ENCODE measurements around the gene MGAT5B. TPM values are rescaled to one million over a fixed set of nuclear protein-coding genes. Genes with fewer than 3 reads are reported as not detected.

The MGAT5B gene
- total and polyA plus RNA-seq, 9 of the 15 experiments (the other 6 are each of a cell fraction or from before 2014, with no cell fraction given) = 0.09 to 0.43 (median 0.18) TPM; not detected in 4

GRCh38 chr17:76924345-76925342, 56.4 kb downstream of the MGAT5B start:
- no peak overlapping the region for H3K27ac ChIP-seq (ENCODE audit: extremely low read depth, low read depth, low read length)
- H3K9ac ChIP-seq (ENCODE audit: insufficient read depth in 1 of 2, low read depth in 2 of 2, low read length in 2 of 2) = no peak overlapping the region
- no peaks in the 10 kb centered on the region for H3K4me1 ChIP-seq (replicated peaks in 1 of 2; ENCODE audit: control insufficient read depth in 2 of 2, insufficient read depth in 2 of 2, low read length in 2 of 2)
- POLR2A ChIA-PET = interaction anchor here (0.8 to 1.3 kb wide), 2 partner anchors 10 to 325 kb away, joined by 3 read pairs; no protein-coding TSS in a partner anchor
- no peak for ATAC-seq
- 49% methylated on average over 22 of the region's 32 CpGs for WGBS (ENCODE audit: insufficient coverage, low coverage, missing lambda C conversion rate)
- H3K36me3 ChIP-seq (ENCODE audit: control insufficient read depth, insufficient read depth, low read length) = no peaks in the 10 kb centered on the region
- H3K9me1 ChIP-seq (ENCODE audit: control insufficient read depth, insufficient read depth, low read length) = peaks cover 6% of the 10 kb centered on the region
- no peak for DNase-seq (ENCODE audit: extremely low read depth in 1 of 4, low spot score in 3 of 4)
- BruUV-seq (replicated peaks) = no TSS peak
- H2AFZ ChIP-seq (ENCODE audit: low read depth, low read length) = no peak overlapping the region
- FAIRE-seq = no peak
- CTCF ChIA-PET (ENCODE audit: low intra/inter-chr PET ratio) = no interaction called here
- peaks cover 10% of the 10 kb centered on the region; the same call in 1 of the 2 replicates for H4K20me1 ChIP-seq (replicated peaks; ENCODE audit: control insufficient read depth, insufficient read depth, low read length)
- H3K79me2 ChIP-seq (ENCODE audit: control insufficient read depth, insufficient read depth, low read length) = no peaks in the 10 kb centered on the region
- no peaks in the 10 kb centered on the region for H3K9me3 ChIP-seq (replicated peaks; ENCODE audit: control insufficient read depth, insufficient read depth, low read depth, low read length)
- in situ Hi-C loops (cut with MboI) = no loop called here
- no peak overlapping the region for H3K4me2 ChIP-seq (ENCODE audit: insufficient read depth, low read length)
- no peak overlapping the region for H3K4me3 ChIP-seq
- intact Hi-C loops (cut with micrococcal nuclease) = no loop called here
- peaks cover 20 to 58% of the 10 kb centered on the region in 2 experiments; a peak in 4 of 5 replicates for H3K27me3 ChIP-seq (ENCODE audit: control insufficient read depth in 2 of 2, insufficient read depth in 2 of 2, low read length in 2 of 2)
- no peak for TF ChIP-seq HDAC1 (IDR thresholded peaks at IDR 0.05)
- peak; percentile 78 for TF ChIP-seq PCBP1 (IDR thresholded peaks at IDR 0.05; ENCODE audit: low read depth, low read length, poor library complexity, severe bottlenecking)

DNA sequence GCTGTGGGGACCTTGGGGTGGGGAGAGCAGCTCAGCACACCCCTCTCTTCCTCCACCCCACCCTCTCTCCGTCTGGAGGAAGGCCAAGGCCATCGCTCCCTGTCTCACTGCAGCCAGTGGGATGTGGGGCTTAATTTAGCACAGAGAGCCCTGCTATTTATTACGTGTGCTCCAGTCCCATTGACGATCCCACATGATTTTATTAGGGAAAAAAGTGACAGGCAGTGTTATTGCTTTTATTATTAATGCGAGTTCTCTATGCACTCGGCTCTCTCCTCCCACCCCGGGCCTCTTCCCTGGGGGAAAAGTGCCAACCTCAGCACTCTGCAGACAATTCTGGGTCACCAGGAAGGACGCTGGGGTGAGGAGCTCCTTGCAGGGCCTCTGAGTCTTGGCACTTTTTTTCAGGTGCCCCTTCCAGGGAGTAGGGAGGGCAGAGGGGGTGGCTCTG, 57.3 kb downstream of the MGAT5B start:
- H3K9me1 ChIP-seq (ENCODE audit: control insufficient read depth, insufficient read depth, low read length) = peaks cover 6% of the 10 kb centered on the region
- intact Hi-C loops (cut with micrococcal nuclease) (no loop called here), in situ Hi-C loops (cut with MboI) (no loop called here)
- H3K9ac ChIP-seq (ENCODE audit: insufficient read depth in 1 of 2, low read depth in 2 of 2, low read length in 2 of 2) = no peak overlapping the region
- H3K4me2 ChIP-seq (ENCODE audit: insufficient read depth, low read length) = no peak overlapping the region
- 18% methylated on average over 8 of the region's 8 CpGs for WGBS (ENCODE audit: insufficient coverage, low coverage, missing lambda C conversion rate)
- H3K4me1 ChIP-seq (replicated peaks in 1 of 2; ENCODE audit: control insufficient read depth in 2 of 2, insufficient read depth in 2 of 2, low read length in 2 of 2) = no peaks in the 10 kb centered on the region
- H3K9me3 ChIP-seq (replicated peaks; ENCODE audit: control insufficient read depth, insufficient read depth, low read depth, low read length) = no peaks in the 10 kb centered on the region
- ChIA-PET CTCF (ENCODE audit: low intra/inter-chr PET ratio) (no interaction called here), POLR2A (interaction anchor here (0.6 kb wide), 1 partner anchor 9 kb away, joined by 3 read pairs; no protein-coding TSS in a partner anchor)
- peaks cover 17 to 57% of the 10 kb centered on the region in 2 experiments; a peak in 4 of 5 replicates for H3K27me3 ChIP-seq (ENCODE audit: control insufficient read depth in 2 of 2, insufficient read depth in 2 of 2, low read length in 2 of 2)
- peaks cover 5% of the 10 kb centered on the region; the same call in 1 of the 2 replicates for H4K20me1 ChIP-seq (replicated peaks; ENCODE audit: control insufficient read depth, insufficient read depth, low read length)
- H2AFZ ChIP-seq (ENCODE audit: low read depth, low read length) = no peak overlapping the region
- H3K79me2 ChIP-seq (ENCODE audit: control insufficient read depth, insufficient read depth, low read length) = no peaks in the 10 kb centered on the region
- DNase-seq (ENCODE audit: extremely low read depth in 1 of 4, low spot score in 3 of 4) (no peak), ATAC-seq (no peak), FAIRE-seq (no peak)
- H3K36me3 ChIP-seq (ENCODE audit: control insufficient read depth, insufficient read depth, low read length) = no peaks in the 10 kb centered on the region
- no peak overlapping the region for H3K27ac ChIP-seq (ENCODE audit: extremely low read depth, low read depth, low read length)
- no peak for TF ChIP-seq NFRKB (IDR thresholded peaks at IDR 0.05; ENCODE audit: low read depth)
- no peak for TF ChIP-seq TCF7L2 (IDR thresholded peaks at IDR 0.05; ENCODE audit: low read depth, low read length)
- TF ChIP-seq ZNF354B (CRISPR knock-in tag; IDR thresholded peaks at IDR 0.05) = no peak
- TF ChIP-seq, protein P1, sequence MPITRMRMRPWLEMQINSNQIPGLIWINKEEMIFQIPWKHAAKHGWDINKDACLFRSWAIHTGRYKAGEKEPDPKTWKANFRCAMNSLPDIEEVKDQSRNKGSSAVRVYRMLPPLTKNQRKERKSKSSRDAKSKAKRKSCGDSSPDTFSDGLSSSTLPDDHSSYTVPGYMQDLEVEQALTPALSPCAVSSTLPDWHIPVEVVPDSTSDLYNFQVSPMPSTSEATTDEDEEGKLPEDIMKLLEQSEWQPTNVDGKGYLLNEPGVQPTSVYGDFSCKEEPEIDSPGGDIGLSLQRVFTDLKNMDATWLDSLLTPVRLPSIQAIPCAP (CRISPR knock-in tag; IDR thresholded peaks at IDR 0.05; ENCODE audit: borderline replicate concordance) = no peak
- no peak for TF ChIP-seq DIDO1 (tag; IDR thresholded peaks at IDR 0.05; ENCODE audit: low read depth)
- TF ChIP-seq BHLHE40 (IDR thresholded peaks at IDR 0.05; ENCODE audit: low read length) = no peak
- no peak for TF ChIP-seq KLF1 (tag; IDR thresholded peaks at IDR 0.05)
- H3K4me3 ChIP-seq = no peak overlapping the region
- no TSS peak for BruUV-seq (replicated peaks)
